Astrocyte of the spinal cord (primary cell): Measurements from ENCODE around the gene DESI1.

Experiments used
- DNase-seq: peaks from one replicate; pipeline ENCODE4 v3.0.0; 2011; ENCODE audit warnings: low read depth, low spot score
- H3K4me3 ChIP-seq: 2 replicates; pipeline ENCODE4 v1.5.1; 2011; ENCODE audit warnings: low read depth, mild to moderate bottlenecking, low read length, moderate library complexity
- CTCF ChIP-seq: IDR thresholded peaks from 2 replicates; pipeline ENCODE4 v1.5.1; 2012; ENCODE audit warnings: low read depth, mild to moderate bottlenecking, low read length, inconsistent platforms
- in situ Hi-C: cut with HindIII; loops from 2 replicates; pipeline ENCODE4 v1.10.0; 2017; ENCODE audit warnings: low sequenced_read_pairs

DESI1 gene

DNA sequence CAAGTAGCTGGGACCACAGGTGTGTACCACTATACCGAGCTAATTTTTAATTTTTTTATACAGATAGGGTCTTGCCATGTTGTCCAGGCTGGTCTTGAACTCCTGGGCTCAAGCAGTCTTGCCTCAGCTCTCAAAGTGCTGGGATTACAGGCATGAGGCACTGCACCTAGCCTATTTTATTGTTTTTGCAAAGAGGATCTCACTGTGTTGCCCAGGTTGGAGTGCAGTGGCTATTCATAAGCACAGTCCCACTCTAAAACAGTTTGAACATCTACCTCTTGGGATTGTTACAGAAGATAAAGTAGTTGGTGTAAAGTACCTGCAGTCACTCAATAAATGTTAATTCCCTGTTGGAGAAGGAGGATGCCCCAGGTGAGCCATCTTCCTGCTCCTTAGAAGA, 29.4 kb upstream of the DESI1 start:
- H3K4me3 ChIP-seq, result no peak overlapping the region
- TF ChIP-seq CTCF, result no peak
- DNase-seq, result no peak
- in situ Hi-C loops, result no loop called here

DNA sequence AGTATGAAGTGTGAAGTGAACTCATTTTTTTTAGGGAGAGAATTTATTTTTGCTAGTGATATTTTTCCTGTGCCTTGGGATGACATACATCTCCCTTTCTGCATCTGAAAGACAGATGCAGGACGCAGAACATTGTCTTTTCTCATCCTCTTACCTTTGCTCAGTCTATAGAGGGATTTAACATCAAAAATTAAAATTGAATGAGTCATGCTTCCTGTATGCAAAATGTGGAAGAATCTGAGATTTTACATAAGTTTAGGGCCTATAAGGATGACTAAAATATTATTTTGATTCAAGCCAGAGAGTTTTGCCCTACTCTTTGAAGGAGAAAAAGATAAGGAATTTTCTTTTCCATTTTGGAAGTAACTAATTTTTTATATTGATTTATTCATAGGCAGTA, 27.6 kb upstream of the DESI1 start:
- no peak for TF ChIP-seq CTCF
- H3K4me3 ChIP-seq, result no peak overlapping the region
- DNase-seq, result no peak
- in situ Hi-C loops, result no loop called here

DNA sequence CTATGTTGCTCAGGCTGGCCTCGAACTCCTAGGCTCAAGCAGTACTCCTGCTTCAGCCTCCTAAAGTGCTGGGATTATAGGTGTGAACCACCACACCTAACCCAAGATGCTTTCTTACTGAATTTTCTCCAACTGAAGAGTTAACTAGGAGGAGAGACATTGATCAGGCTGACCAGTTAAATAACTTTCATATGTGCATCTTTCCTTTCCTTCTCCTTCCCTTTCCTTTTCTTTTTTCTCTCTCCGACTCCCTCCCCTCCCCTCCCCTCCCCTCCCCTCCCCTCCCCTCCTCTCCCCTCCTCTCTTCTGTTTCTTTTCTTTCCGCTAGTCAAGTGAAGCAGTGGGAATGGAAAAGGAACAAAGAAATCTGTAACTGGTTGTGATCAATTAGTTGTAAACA, 26.9 kb upstream of the DESI1 start:
- no peak for TF ChIP-seq CTCF
- no peak overlapping the region for H3K4me3 ChIP-seq
- no peak for DNase-seq
- in situ Hi-C loops, result no loop called here

- in situ Hi-C loops, result no loop called here
- no peak for TF ChIP-seq CTCF
- no peak overlapping the region for H3K4me3 ChIP-seq
Measured at GRCh38 chr22:41642331-41643110, 21.7 kb upstream of the DESI1 start.

GRCh38 chr22:41641854-41642253, 21.0 kb upstream of the DESI1 start:
- in situ Hi-C loops, result no loop called here
- no peak for TF ChIP-seq CTCF
- DNase-seq, result no peak
- H3K4me3 ChIP-seq, result no peak overlapping the region

More at GRCh38 chr22:41642331-41643110, 21.7 kb upstream of the DESI1 start:
- DNase-seq, result no peak

- H3K4me3 ChIP-seq, result no peak overlapping the region
- no peak for TF ChIP-seq CTCF
- no peak for DNase-seq
- in situ Hi-C loops, result no loop called here
Measured at GRCh38 chr22:41638748-41639147, 17.9 kb upstream of the DESI1 start.
